A549 (cell line): ENCODE results near the gene GPR26. TPM values are rescaled to one million over a fixed set of nuclear protein-coding genes. Genes with fewer than 3 reads are reported as not detected.

Source experiments
- ATAC-seq, 2 experiments: fragments of 200-7000 bp in 1 of 2; fragments of >200 bp in 1 of 2; cut with Nextera tagmentation in 1 of 2; cut with Tn5 transposase in 1 of 2; 3 replicates each; pipeline versions ENCODE4 v1.8.0 to v1.9.1; 2018 to 2020; ENCODE audit warnings: mild to moderate bottlenecking in 1 of 2, moderate library complexity in 1 of 2
- CTCF ChIA-PET: fragments of 300-600 bp; sonication (Branson Sonifier 250); formaldehyde crosslinking; extraction: SDS; loops from one replicate; lab custom pipeline; 2021; ENCODE audit warnings: antibody characterized with exemption, inconsistent platforms; lab: Yijun Ruan, JAX
- POLR2A ChIA-PET: fragments of 350-600 bp; formaldehyde crosslinking; extraction: SDS; loops from one replicate; lab custom pipeline; 2021; ENCODE audit warnings: antibody characterized with exemption, inconsistent platforms; lab: Yijun Ruan, JAX
- DNase-seq, 2 experiments: peaks; one replicate each; pipeline versions ENCODE4 v3.0.0 to v3.0.0-alpha.2; 2011 to 2016; ENCODE audit warnings: low read depth in 1 of 2, low spot score in 1 of 2
- FAIRE-seq: peaks from 2 replicates; lab custom pipeline; 2011; peaks lifted over from hg19 to GRCh38; lab: Jason Lieb, UNC
- H3K27ac ChIP-seq, 2 experiments: fragments of >200 bp; sonication (Bioruptor Twin); formaldehyde crosslinking; 3 replicates each; pipeline ENCODE4 v1.5.1; 2016 to 2017
- H3K4me1 ChIP-seq: fragments of >200 bp; sonication (Bioruptor Twin); formaldehyde crosslinking; 3 replicates; pipeline ENCODE4 v1.6.1; 2016
- H3K4me2 ChIP-seq: fragments of >200 bp; sonication (Bioruptor Twin); formaldehyde crosslinking; 3 replicates; pipeline ENCODE4 v1.6.1; 2016
- H3K4me3 ChIP-seq: fragments of >200 bp; sonication (Bioruptor Twin); formaldehyde crosslinking; 3 replicates; pipeline ENCODE4 v1.5.1; 2016
- H3K9me3 ChIP-seq: fragments of >200 bp; sonication (Bioruptor Twin); formaldehyde crosslinking; 3 replicates; pipeline ENCODE4 v1.6.1; 2016
- CBX2 ChIP-seq: fragments of 200-600 bp; sonication (generic); IDR thresholded peaks from 2 replicates; pipeline ENCODE4 v1.6.1; 2016; ENCODE audit warnings: low read depth, mild to moderate bottlenecking, borderline replicate concordance
- CBX8 ChIP-seq: fragments of 200-600 bp; sonication (generic); IDR thresholded peaks from 2 replicates; pipeline ENCODE4 v1.6.1; 2016
- CHD4 ChIP-seq: fragments of 200-600 bp; sonication (generic); IDR thresholded peaks from 2 replicates; pipeline ENCODE4 v1.6.1; 2016; ENCODE audit warnings: antibody characterized with exemption, mild to moderate bottlenecking, borderline replicate concordance
- EHMT2 ChIP-seq: fragments of 200-600 bp; sonication (generic); IDR thresholded peaks from 2 replicates; pipeline ENCODE4 v1.6.1; 2016; ENCODE audit warnings: antibody characterized with exemption, low read depth, mild to moderate bottlenecking, moderate library complexity
- FOXS1 ChIP-seq: fragments of 250-450 bp; sonication (Bioruptor Pico); IDR thresholded peaks from 2 replicates; pipeline ENCODE4 v1.5.0; 2020; ENCODE audit warnings: mild to moderate bottlenecking, moderate library complexity
- GATA3 ChIP-seq: IDR thresholded peaks from 2 replicates; pipeline ENCODE4 v1.6.1; 2012; ENCODE audit warnings: borderline replicate concordance
- HDAC2 ChIP-seq: fragments of 200-600 bp; sonication (generic); IDR thresholded peaks from 2 replicates; pipeline ENCODE4 v1.6.1; 2016
- HEYL ChIP-seq: fragments of 250-450 bp; sonication (Bioruptor Pico); IDR thresholded peaks from 2 replicates; pipeline ENCODE4 v1.8.0; 2021; ENCODE audit warnings: mild to moderate bottlenecking, moderate library complexity
- HOXB13 ChIP-seq: fragments of 250-450 bp; sonication (Bioruptor Pico); IDR thresholded peaks from 2 replicates; pipeline ENCODE4 v1.5.0; 2020; ENCODE audit warnings: low read depth, mild to moderate bottlenecking, moderate library complexity
- MAFK ChIP-seq: fragments of 450-650 bp; IDR thresholded peaks from 2 replicates; pipeline ENCODE4 v1.6.1; 2014; ENCODE audit not compliant: partially characterized antibody
- MAZ ChIP-seq: fragments of 150-350 bp; IDR thresholded peaks from 2 replicates; pipeline ENCODE4 v1.6.1; 2014; ENCODE audit warnings: antibody characterized with exemption, low read depth, low read length, borderline replicate concordance
- MYC ChIP-seq: IDR thresholded peaks from 2 replicates; pipeline ENCODE4 v1.6.1; 2012; ENCODE audit warnings: mild to moderate bottlenecking, inconsistent platforms, low read length, improper control_type of control experiment, borderline replicate concordance
- NFE2L2 ChIP-seq: fragments of 150-350 bp; conservative IDR thresholded peaks from 2 replicates; pipeline ENCODE4 v1.6.1; 2014; ENCODE audit warnings: low read length
- NR3C1 ChIP-seq: fragments of >200 bp; sonication (Bioruptor Twin); formaldehyde crosslinking; IDR thresholded peaks from 3 replicates; pipeline ENCODE4 v1.6.1; 2017
- PHF8 ChIP-seq: fragments of 200-600 bp; sonication (generic); IDR thresholded peaks from 2 replicates; pipeline ENCODE4 v1.6.1; 2016; ENCODE audit warnings: low read depth, mild to moderate bottlenecking, antibody characterized with exemption, moderate library complexity, borderline replicate concordance
- RARB ChIP-seq: fragments of 250-450 bp; sonication (Bioruptor Pico); IDR thresholded peaks from 2 replicates; pipeline ENCODE4 v1.8.0; 2021; ENCODE audit warnings: mild to moderate bottlenecking, moderate library complexity
- REST ChIP-seq: fragments of 200-600 bp; sonication (generic); IDR thresholded peaks from 2 replicates; pipeline ENCODE4 v1.6.1; 2016; ENCODE audit warnings: antibody characterized with exemption, mild to moderate bottlenecking, moderate library complexity
- SMC3 ChIP-seq: fragments of >200 bp; sonication (Bioruptor Twin); formaldehyde crosslinking; IDR thresholded peaks from 3 replicates; pipeline ENCODE4 v1.6.1; 2018; ENCODE audit warnings: inconsistent platforms
- TFCP2L1 ChIP-seq: fragments of 250-450 bp; sonication (Bioruptor Pico); IDR thresholded peaks from 2 replicates; pipeline ENCODE4 v1.5.0; 2021; ENCODE audit warnings: mild to moderate bottlenecking
- TP53 ChIP-seq: fragments of 250-450 bp; sonication (Bioruptor Pico); IDR thresholded peaks from 2 replicates; pipeline ENCODE4 v1.5.0; 2021; ENCODE audit warnings: mild to moderate bottlenecking, moderate library complexity
- USF2 ChIP-seq: fragments of 450-650 bp; IDR thresholded peaks from 2 replicates; pipeline ENCODE4 v1.6.1; 2014; ENCODE audit warnings: antibody characterized with exemption
- ZFP36 ChIP-seq: fragments of 450-650 bp; IDR thresholded peaks from 2 replicates; pipeline ENCODE4 v1.6.1; 2014; ENCODE audit warnings: borderline replicate concordance; ENCODE audit not compliant: partially characterized antibody
- WGBS: methylation state at CpG from one replicate; pipeline ENCODE4 v1.1.6; 2017; ENCODE audit errors: missing lambda C conversion rate; 5-methylcytosine and 5-hydroxymethylcytosine counted together
- polyA minus RNA-seq: library from RNA; depleted of rRNA, polyadenylated mRNA; stranded (reverse); fragments of >200 nt; gene quantifications from 2 replicates; pipeline ENCODE4 v1.2.3, GENCODE V29; 2011; rRNA and poly(A)+ RNA removed
- polyA plus RNA-seq, 4 experiments: library from polyadenylated mRNA; depleted of rRNA in 3 of 4; stranded (reverse); fragments of >200 nt; fragmentation: RNase III in 1 of 4; extraction: RNeasy Plus Mini Kit Qiagen cat#74134 plus additional on column Dnase treatment in 1 of 4; gene quantifications; 2 replicates in 3 of 4; 3 replicates in 1 of 4; pipeline ENCODE4 v1.2.3, GENCODE V29; 2011 to 2017
- TF ChIP-seq, protein P1 (sequence below): fragments of 150-350 bp; IDR thresholded peaks from 2 replicates; pipeline ENCODE4 v1.6.1; 2014; ENCODE audit warnings: low read depth, mild to moderate bottlenecking, low read length
- TF ChIP-seq, protein P2 (sequence below): IDR thresholded peaks from 2 replicates; pipeline ENCODE4 v1.6.1; 2012

Gene GPR26, protein sequence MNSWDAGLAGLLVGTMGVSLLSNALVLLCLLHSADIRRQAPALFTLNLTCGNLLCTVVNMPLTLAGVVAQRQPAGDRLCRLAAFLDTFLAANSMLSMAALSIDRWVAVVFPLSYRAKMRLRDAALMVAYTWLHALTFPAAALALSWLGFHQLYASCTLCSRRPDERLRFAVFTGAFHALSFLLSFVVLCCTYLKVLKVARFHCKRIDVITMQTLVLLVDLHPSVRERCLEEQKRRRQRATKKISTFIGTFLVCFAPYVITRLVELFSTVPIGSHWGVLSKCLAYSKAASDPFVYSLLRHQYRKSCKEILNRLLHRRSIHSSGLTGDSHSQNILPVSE
- not detected in 2 replicates for polyA plus RNA-seq (2011; rRNA removed)
- polyA plus RNA-seq (2012; cell fraction: cytosol; rRNA removed): not detected in 2 replicates
- not detected in 2 replicates for polyA plus RNA-seq (2012; cell fraction: nucleus; rRNA removed)
- not detected in 3 replicates for polyA plus RNA-seq (2017; fragmentation: RNase III; extraction: RNeasy Plus Mini Kit Qiagen cat#74134 plus additional on column Dnase treatment)
- polyA minus RNA-seq: not detected in 2 replicates

DNA sequence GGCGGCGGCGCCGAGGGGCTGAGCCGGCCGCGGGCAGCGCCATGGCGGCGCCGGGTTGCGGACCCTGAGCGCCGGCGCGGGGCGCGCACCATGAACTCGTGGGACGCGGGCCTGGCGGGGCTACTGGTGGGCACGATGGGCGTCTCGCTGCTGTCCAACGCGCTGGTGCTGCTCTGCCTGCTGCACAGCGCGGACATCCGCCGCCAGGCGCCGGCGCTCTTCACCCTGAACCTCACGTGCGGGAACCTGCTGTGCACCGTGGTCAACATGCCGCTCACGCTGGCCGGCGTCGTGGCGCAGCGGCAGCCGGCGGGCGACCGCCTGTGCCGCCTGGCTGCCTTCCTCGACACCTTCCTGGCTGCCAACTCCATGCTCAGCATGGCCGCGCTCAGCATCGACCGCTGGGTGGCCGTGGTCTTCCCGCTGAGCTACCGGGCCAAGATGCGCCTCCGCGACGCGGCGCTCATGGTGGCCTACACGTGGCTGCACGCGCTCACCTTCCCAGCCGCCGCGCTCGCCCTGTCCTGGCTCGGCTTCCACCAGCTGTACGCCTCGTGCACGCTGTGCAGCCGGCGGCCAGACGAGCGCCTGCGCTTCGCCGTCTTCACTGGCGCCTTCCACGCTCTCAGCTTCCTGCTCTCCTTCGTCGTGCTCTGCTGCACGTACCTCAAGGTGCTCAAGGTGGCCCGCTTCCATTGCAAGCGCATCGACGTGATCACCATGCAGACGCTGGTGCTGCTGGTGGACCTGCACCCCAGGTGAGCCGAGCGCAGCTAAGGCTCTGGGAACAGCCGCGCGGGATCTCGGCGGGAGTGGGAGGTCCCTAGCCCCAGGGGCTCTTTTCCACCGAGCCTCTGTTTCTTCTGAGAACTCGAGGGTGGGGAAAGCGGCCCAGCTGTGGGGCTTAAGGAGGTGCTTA is at the start of gene GPR26:
GPR26 (plus strand) TSS at position 38 of the 919 bp plus-strand sequence; CDS start at position 91, 53 bp downstream.
- CTCF ChIA-PET: no interaction called here
- POLR2A ChIA-PET: no interaction called here
- no peak within 1 kb of the TSS for H3K4me2 ChIP-seq
- no peak within 1 kb of the TSS for H3K27ac ChIP-seq
- ATAC-seq (no peak; a peak in 1 of 6 replicates), FAIRE-seq (no peak), DNase-seq (no peak)
- TF ChIP-seq, protein P1, sequence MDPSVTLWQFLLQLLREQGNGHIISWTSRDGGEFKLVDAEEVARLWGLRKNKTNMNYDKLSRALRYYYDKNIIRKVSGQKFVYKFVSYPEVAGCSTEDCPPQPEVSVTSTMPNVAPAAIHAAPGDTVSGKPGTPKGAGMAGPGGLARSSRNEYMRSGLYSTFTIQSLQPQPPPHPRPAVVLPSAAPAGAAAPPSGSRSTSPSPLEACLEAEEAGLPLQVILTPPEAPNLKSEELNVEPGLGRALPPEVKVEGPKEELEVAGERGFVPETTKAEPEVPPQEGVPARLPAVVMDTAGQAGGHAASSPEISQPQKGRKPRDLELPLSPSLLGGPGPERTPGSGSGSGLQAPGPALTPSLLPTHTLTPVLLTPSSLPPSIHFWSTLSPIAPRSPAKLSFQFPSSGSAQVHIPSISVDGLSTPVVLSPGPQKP: no peak
- TF ChIP-seq EHMT2 (no peak), MAZ (no peak), NFE2L2 (no peak), MAFK (no peak), SMC3 (no peak), RARB (CRISPR knock-in tag) (no peak), CBX8 (no peak), TFCP2L1 (CRISPR knock-in tag) (no peak), CHD4 (no peak), REST (no peak), ZFP36 (no peak), FOXS1 (CRISPR knock-in tag) (no peak), HEYL (CRISPR knock-in tag) (no peak)
- TF ChIP-seq, protein P2, sequence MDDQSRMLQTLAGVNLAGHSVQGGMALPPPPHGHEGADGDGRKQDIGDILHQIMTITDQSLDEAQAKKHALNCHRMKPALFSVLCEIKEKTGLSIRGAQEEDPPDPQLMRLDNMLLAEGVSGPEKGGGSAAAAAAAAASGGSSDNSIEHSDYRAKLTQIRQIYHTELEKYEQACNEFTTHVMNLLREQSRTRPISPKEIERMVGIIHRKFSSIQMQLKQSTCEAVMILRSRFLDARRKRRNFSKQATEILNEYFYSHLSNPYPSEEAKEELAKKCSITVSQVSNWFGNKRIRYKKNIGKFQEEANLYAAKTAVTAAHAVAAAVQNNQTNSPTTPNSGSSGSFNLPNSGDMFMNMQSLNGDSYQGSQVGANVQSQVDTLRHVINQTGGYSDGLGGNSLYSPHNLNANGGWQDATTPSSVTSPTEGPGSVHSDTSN: no peak
- WGBS: 64% methylated on average over 48 of the region's 101 CpGs
- H3K4me3 ChIP-seq: no peak within 1 kb of the TSS
- no peaks in the 10 kb centered on the region for H3K4me1 ChIP-seq
- H3K9me3 ChIP-seq: no peaks in the 10 kb centered on the region

GRCh38 chr10:123618224-123618623 is 47.9 kb upstream of the GPR26 start:
- Histone ChIP-seq H3K9me3 (no peaks in the 10 kb centered on the region), H3K4me2 (no peak overlapping the region), H3K4me3 (no peak overlapping the region), H3K4me1 (no peaks in the 10 kb centered on the region), H3K27ac (no peak overlapping the region)
- no peak for DNase-seq
- ChIA-PET POLR2A (no interaction called here), CTCF (no interaction called here)
- no peak for ATAC-seq
- TF ChIP-seq NR3C1 (no peak), HOXB13 (CRISPR knock-in tag) (no peak), HDAC2 (no peak), MYC (no peak), TP53 (CRISPR knock-in tag) (no peak), NFE2L2 (no peak), USF2 (no peak), GATA3 (no peak), CBX2 (no peak), RARB (CRISPR knock-in tag) (no peak), EHMT2 (no peak), PHF8 (no peak)
- no peak for FAIRE-seq
